ENCODE results near the gene LUZP2.

DNA sequence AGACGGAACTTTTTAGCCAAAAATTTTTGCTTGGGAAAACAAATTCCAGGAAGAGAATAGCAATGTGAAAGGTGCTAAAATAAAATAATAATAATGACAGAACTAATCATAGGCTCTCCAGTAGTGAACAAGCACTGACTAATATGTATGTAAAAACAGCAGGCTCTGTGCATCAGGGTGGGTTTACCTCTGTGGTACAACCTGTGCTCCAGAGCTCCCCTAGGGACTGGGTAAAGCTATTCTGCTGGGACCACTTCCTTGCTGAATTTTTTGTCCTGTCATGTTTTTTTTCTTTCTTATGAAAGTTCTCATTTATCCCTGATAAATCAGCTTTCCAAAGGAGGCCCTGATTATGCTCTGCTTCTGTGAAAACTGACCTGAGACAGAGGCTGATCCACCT is 18.8 kb downstream of the LUZP2 start:
- TF ChIP-seq, protein P1, sequence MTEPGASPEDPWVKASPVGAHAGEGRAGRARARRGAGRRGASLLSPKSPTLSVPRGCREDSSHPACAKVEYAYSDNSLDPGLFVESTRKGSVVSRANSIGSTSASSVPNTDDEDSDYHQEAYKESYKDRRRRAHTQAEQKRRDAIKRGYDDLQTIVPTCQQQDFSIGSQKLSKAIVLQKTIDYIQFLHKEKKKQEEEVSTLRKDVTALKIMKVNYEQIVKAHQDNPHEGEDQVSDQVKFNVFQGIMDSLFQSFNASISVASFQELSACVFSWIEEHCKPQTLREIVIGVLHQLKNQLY (CRISPR knock-in tag; IDR thresholded peaks at IDR 0.05) = no peak
- TF ChIP-seq, protein P2, sequence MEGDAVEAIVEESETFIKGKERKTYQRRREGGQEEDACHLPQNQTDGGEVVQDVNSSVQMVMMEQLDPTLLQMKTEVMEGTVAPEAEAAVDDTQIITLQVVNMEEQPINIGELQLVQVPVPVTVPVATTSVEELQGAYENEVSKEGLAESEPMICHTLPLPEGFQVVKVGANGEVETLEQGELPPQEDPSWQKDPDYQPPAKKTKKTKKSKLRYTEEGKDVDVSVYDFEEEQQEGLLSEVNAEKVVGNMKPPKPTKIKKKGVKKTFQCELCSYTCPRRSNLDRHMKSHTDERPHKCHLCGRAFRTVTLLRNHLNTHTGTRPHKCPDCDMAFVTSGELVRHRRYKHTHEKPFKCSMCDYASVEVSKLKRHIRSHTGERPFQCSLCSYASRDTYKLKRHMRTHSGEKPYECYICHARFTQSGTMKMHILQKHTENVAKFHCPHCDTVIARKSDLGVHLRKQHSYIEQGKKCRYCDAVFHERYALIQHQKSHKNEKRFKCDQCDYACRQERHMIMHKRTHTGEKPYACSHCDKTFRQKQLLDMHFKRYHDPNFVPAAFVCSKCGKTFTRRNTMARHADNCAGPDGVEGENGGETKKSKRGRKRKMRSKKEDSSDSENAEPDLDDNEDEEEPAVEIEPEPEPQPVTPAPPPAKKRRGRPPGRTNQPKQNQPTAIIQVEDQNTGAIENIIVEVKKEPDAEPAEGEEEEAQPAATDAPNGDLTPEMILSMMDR (IDR thresholded peaks at IDR 0.05) = no peak
- TF ChIP-seq, protein P3, sequence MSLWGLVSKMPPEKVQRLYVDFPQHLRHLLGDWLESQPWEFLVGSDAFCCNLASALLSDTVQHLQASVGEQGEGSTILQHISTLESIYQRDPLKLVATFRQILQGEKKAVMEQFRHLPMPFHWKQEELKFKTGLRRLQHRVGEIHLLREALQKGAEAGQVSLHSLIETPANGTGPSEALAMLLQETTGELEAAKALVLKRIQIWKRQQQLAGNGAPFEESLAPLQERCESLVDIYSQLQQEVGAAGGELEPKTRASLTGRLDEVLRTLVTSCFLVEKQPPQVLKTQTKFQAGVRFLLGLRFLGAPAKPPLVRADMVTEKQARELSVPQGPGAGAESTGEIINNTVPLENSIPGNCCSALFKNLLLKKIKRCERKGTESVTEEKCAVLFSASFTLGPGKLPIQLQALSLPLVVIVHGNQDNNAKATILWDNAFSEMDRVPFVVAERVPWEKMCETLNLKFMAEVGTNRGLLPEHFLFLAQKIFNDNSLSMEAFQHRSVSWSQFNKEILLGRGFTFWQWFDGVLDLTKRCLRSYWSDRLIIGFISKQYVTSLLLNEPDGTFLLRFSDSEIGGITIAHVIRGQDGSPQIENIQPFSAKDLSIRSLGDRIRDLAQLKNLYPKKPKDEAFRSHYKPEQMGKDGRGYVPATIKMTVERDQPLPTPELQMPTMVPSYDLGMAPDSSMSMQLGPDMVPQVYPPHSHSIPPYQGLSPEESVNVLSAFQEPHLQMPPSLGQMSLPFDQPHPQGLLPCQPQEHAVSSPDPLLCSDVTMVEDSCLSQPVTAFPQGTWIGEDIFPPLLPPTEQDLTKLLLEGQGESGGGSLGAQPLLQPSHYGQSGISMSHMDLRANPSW (CRISPR knock-in tag; conservative IDR thresholded peaks at IDR 0.05; ENCODE audit: low read depth) = no peak
- TF ChIP-seq TP53 (CRISPR knock-in tag; IDR thresholded peaks at IDR 0.05) (no peak), CREM (CRISPR knock-in tag; IDR thresholded peaks at IDR 0.05) (no peak), GTF2I (CRISPR knock-in tag; conservative IDR thresholded peaks at IDR 0.05) (no peak), SOX15 (CRISPR knock-in tag; IDR thresholded peaks at IDR 0.05) (no peak), FOXP1 (CRISPR knock-in tag; IDR thresholded peaks at IDR 0.05; ENCODE audit: borderline replicate concordance) (no peak), NR3C1 (CRISPR knock-in tag; conservative IDR thresholded peaks at IDR 0.05; ENCODE audit: low read depth) (no peak)
- TF ChIP-seq, protein P4, sequence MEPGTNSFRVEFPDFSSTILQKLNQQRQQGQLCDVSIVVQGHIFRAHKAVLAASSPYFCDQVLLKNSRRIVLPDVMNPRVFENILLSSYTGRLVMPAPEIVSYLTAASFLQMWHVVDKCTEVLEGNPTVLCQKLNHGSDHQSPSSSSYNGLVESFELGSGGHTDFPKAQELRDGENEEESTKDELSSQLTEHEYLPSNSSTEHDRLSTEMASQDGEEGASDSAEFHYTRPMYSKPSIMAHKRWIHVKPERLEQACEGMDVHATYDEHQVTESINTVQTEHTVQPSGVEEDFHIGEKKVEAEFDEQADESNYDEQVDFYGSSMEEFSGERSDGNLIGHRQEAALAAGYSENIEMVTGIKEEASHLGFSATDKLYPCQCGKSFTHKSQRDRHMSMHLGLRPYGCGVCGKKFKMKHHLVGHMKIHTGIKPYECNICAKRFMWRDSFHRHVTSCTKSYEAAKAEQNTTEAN (CRISPR knock-in tag; IDR thresholded peaks at IDR 0.05) = no peak
- TF ChIP-seq, protein P5, sequence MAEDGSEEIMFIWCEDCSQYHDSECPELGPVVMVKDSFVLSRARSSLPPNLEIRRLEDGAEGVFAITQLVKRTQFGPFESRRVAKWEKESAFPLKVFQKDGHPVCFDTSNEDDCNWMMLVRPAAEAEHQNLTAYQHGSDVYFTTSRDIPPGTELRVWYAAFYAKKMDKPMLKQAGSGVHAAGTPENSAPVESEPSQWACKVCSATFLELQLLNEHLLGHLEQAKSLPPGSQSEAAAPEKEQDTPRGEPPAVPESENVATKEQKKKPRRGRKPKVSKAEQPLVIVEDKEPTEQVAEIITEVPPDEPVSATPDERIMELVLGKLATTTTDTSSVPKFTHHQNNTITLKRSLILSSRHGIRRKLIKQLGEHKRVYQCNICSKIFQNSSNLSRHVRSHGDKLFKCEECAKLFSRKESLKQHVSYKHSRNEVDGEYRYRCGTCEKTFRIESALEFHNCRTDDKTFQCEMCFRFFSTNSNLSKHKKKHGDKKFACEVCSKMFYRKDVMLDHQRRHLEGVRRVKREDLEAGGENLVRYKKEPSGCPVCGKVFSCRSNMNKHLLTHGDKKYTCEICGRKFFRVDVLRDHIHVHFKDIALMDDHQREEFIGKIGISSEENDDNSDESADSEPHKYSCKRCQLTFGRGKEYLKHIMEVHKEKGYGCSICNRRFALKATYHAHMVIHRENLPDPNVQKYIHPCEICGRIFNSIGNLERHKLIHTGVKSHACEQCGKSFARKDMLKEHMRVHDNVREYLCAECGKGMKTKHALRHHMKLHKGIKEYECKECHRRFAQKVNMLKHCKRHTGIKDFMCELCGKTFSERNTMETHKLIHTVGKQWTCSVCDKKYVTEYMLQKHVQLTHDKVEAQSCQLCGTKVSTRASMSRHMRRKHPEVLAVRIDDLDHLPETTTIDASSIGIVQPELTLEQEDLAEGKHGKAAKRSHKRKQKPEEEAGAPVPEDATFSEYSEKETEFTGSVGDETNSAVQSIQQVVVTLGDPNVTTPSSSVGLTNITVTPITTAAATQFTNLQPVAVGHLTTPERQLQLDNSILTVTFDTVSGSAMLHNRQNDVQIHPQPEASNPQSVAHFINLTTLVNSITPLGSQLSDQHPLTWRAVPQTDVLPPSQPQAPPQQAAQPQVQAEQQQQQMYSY (CRISPR knock-in tag; IDR thresholded peaks at IDR 0.05) = no peak
- TF ChIP-seq, protein P6, sequence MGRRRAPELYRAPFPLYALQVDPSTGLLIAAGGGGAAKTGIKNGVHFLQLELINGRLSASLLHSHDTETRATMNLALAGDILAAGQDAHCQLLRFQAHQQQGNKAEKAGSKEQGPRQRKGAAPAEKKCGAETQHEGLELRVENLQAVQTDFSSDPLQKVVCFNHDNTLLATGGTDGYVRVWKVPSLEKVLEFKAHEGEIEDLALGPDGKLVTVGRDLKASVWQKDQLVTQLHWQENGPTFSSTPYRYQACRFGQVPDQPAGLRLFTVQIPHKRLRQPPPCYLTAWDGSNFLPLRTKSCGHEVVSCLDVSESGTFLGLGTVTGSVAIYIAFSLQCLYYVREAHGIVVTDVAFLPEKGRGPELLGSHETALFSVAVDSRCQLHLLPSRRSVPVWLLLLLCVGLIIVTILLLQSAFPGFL (CRISPR knock-in tag; IDR thresholded peaks at IDR 0.05; ENCODE audit: borderline replicate concordance) = no peak
